ENCODE results near the gene TUBA4A. TPM values are rescaled to one million over a fixed set of nuclear protein-coding genes. Genes with fewer than 3 reads are reported as not detected.
"Not testable (repeated sequence)": the region's sequence is repeated elsewhere in the genome, so short reads cannot be mapped to it uniquely, and the experiment has no call there.

TUBA4A gene
- polyA plus RNA-seq, 3 donors = 27.7 to 111 (median 37.9) TPM

GRCh38 chr2:219207134-219207883, 46.4 kb downstream of the TUBA4A start:
- DNase-seq (ENCODE audit: extremely low read depth in 1 of 11, low read depth in 9 of 11, low spot score in 4 of 11) = no peak

DNA sequence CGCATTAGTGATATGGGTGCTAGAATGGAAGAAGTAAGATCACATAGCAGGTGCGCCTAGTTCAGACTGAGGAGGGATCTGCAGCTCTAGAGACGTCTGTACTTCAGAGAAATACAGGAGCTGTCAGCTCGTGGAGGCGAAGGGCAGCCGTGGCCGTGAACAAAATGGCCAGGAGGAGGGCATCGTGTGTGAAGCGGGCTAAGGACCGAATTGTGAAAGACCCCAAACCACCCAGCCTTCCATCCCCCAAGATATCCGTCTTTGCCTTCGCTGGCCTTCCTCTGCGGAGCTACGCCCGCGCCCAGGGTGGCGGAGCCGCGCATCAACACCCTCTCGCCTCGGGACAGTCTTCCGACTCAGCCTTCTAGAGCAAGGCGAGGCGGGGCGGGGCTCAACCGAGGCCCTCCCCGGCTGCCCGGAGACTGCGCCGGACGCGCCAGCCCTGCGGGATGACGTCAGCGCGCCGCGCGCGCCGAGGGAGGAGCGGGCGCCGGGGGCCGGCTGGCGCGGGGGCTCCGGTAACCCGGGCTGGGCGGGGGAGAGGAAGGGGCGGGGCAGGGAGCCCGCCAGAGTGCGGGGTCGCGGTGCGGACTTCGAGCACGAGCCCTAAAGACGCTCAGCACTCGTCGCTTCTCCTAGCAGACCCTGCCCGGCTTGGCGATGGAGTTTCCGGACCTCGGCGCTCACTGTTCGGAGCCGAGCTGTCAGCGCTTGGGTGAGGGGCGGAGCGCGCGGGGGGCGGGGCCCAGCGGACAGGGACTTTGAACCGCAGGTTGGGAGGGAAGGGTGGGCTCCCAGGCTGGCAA, 47.2 kb downstream of the TUBA4A start, which contains the start of gene ZFAND2B:
Gene ZFAND2B, plus strand, starts transcription at position 455 of the 806 bp plus-strand sequence. Its CDS starts 206 bp downstream, at position 661.
- DNase-seq (ENCODE audit: extremely low read depth in 1 of 11, low read depth in 9 of 11, low spot score in 4 of 11) = peak; percentile 86 to 95 (median 93)

DNA sequence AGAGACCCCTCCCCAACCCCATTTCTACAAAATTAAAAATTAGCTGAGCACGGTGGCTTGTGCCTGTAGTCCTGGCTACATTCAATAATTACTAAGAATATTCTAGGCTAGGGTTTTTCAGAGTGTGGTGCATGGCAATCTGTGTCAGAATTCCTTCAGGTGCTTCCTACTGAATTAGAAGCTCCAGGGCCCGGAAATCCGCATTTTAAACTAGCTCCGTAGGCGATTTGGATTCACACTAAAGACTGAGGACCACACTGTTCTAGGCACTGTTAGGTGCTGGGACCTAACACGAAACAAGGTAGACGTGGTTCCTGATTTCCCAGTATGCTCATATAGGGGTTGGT, 47.8 kb downstream of the TUBA4A start:
- no peak for DNase-seq (ENCODE audit: extremely low read depth in 1 of 11, low read depth in 9 of 11, low spot score in 4 of 11)

DNA sequence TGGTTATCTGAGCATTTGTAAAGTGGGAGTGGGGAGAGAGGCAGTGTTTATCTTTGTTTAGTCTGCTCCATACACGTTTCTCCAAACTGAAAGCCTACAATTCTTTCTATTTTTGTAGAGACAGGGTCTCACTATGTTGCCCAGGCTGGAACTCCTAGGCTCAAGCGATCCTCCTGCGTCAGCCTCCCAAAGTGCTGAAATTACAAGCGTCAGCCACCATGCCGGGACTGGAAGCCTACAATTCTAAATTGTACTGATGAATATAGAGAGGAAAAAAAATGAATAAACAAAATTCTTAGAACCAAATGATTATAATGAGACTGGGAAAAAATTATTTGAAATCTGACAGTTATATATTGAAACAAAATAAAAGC, 48.6 kb downstream of the TUBA4A start:
- DNase-seq (ENCODE audit: extremely low read depth in 1 of 11, low read depth in 9 of 11, low spot score in 4 of 11) = no peak

DNA sequence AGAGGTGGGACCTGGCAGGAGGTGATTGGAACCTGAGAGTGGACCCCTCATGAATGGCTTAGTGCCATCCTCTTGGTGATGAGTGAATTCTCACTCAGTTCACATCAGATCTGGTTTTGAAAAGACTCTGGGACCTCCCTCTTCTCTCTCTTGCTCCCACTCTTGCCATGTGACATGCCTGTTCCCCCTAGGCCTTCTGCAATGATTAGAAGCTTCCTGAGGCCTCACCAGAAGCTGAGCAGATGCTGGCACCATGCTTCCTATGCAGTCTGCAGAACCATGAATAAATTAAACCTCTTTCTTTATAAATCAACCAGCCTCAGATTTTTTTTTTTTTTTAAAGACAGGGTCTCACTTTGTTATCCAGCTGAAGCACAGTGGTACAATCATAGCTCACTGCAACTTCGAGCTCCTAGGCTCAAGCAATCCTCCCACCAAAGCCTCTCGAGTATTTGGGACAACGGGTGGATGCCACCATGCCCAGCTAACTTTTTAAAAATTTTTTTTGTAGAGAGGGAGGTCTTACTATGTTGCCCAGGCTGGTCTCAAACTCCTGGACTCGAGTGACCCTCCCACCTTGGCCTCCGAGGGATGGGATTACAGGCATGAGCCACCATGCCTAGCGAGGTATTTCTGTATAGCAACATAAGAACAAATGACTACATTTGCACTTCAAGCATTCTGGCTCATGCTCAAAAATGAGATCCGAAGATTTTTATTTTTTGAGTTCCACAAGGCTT, 49.1 kb downstream of the TUBA4A start:
- no peak for DNase-seq (ENCODE audit: extremely low read depth in 1 of 11, low read depth in 9 of 11, low spot score in 4 of 11)

GRCh38 chr2:219201331-219201730, 52.4 kb downstream of the TUBA4A start:
- not testable (repeated sequence) for DNase-seq (ENCODE audit: extremely low read depth in 1 of 11, low read depth in 9 of 11, low spot score in 4 of 11)

DNA sequence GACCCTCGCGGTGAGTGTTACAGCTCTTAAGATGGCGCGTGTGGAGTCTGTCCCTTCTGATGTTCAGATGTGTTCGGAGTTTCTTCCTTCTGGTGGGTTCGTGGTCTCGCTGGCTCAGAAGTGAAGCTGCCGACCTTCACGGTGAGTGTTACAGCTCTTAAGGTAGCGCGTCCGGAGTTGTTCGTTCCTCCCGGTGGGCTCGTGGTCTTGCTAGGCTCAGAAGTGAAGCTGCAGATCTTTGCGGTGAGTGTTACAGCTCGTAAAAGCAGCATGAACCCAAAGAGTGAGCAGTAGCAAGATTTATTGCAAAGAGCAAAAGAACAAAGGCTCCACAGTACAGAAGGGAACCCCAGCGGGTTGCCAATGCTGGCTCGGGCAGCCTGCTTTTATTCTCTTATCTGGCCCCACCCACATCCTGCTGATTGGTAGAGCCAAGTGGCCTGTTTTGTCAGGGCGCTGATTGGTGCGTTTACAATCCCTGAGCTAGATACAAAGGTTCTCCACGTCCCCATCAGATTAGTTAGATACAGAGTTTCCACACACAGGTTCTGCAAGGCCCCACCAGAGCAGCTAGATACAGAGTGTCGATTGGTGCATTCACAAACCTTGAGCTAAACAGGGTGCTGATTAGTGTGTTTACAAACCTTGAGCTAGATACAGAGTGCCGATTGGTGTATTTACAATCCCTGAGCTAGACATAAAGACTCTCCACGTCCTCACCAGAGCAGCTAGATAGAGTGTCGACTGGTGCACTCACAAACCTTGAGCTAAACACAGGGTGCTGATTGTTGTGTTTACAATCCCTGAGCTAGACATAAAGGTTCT, 53.0 kb downstream of the TUBA4A start:
- not testable (repeated sequence) for DNase-seq (ENCODE audit: extremely low read depth in 1 of 11, low read depth in 9 of 11, low spot score in 4 of 11)

Other genes starting within 250 kb of the TUBA4A start
- gene CFAP65, start 212.4 kb downstream of the TUBA4A start, polyA plus RNA-seq (ENCODE audit: insufficient read length in 3 of 3) = under 1 TPM; 0.11 to 0.37 (median 0.36) TPM
- gene IHH, start 193.0 kb downstream of the TUBA4A start, polyA plus RNA-seq (ENCODE audit: insufficient read length in 3 of 3) = 1 to 10 TPM; 1.3 to 2.8 (median 2.0) TPM
- 10 to 100 TPM; 16.7 to 21.4 (median 17.0) TPM for gene NHEJ1, start 93.1 kb downstream of the TUBA4A start, polyA plus RNA-seq (ENCODE audit: insufficient read length in 3 of 3)
- gene SLC23A3, start 83.9 kb downstream of the TUBA4A start, polyA plus RNA-seq (ENCODE audit: insufficient read length in 3 of 3) = 10 to 100 TPM; 17.6 to 35.0 (median 22.7) TPM
- 10 to 100 TPM; 61.4 to 71.9 (median 68.9) TPM for gene CNPPD1, start 77.0 kb downstream of the TUBA4A start, polyA plus RNA-seq (ENCODE audit: insufficient read length in 3 of 3)
- 100 to 1,000 TPM; 111 to 116 (median 116) TPM for gene RETREG2, start 75.6 kb downstream of the TUBA4A start, polyA plus RNA-seq (ENCODE audit: insufficient read length in 3 of 3)
- gene ZFAND2B, start 47.1 kb downstream of the TUBA4A start, polyA plus RNA-seq (ENCODE audit: insufficient read length in 3 of 3) = 10 to 100 TPM; 36.1 to 50.4 (median 43.0) TPM
- 10 to 100 TPM; 42.1 to 50.2 (median 44.7) TPM for gene ABCB6, start 35.0 kb downstream of the TUBA4A start, polyA plus RNA-seq (ENCODE audit: insufficient read length in 3 of 3)
- 10 to 100 TPM; 43.7 to 48.2 (median 48.0) TPM for gene ATG9A, start 24.3 kb downstream of the TUBA4A start, polyA plus RNA-seq (ENCODE audit: insufficient read length in 3 of 3)
- 10 to 100 TPM; 51.6 to 94.0 (median 62.8) TPM for gene ANKZF1, start 24.1 kb downstream of the TUBA4A start, polyA plus RNA-seq (ENCODE audit: insufficient read length in 3 of 3)
- gene GLB1L, start 8.5 kb downstream of the TUBA4A start, polyA plus RNA-seq (ENCODE audit: insufficient read length in 3 of 3) = 10 to 100 TPM; 24.1 to 27.6 (median 24.4) TPM
- gene STK16, start 8.4 kb downstream of the TUBA4A start, polyA plus RNA-seq (ENCODE audit: insufficient read length in 3 of 3) = 10 to 100 TPM; 37.3 to 38.3 (median 38.1) TPM
- 1 to 10 TPM in 1 of 3 donors, under 1 TPM in 2; 0.79 to 1.0 (median 0.93) TPM for gene TUBA4B, start 675 bp downstream of the TUBA4A start, polyA plus RNA-seq (ENCODE audit: insufficient read length in 3 of 3)
- gene DNAJB2, start 25.4 kb upstream of the TUBA4A start, polyA plus RNA-seq (ENCODE audit: insufficient read length in 3 of 3) = 10 to 100 TPM; 64.9 to 83.6 (median 72.3) TPM
- under 1 TPM in 2 of 3 donors, not detected in 1; 0.16 to 0.65 TPM for gene PTPRN, start 55.5 kb upstream of the TUBA4A start, polyA plus RNA-seq (ENCODE audit: insufficient read length in 3 of 3)
- not detected for gene RESP18, start 78.8 kb upstream of the TUBA4A start, polyA plus RNA-seq (ENCODE audit: insufficient read length in 3 of 3)
- 10 to 100 TPM; 53.6 to 73.9 (median 65.7) TPM for gene DNPEP, start 134.0 kb upstream of the TUBA4A start, polyA plus RNA-seq (ENCODE audit: insufficient read length in 3 of 3)
- 1 to 10 TPM; 6.1 to 7.0 (median 6.5) TPM for gene DES, start 164.5 kb upstream of the TUBA4A start, polyA plus RNA-seq (ENCODE audit: insufficient read length in 3 of 3)
- 10 to 100 TPM in 2 of 3 donors, 1 to 10 TPM in 1; 9.2 to 16.8 (median 12.7) TPM for gene SPEG, start 180.9 kb upstream of the TUBA4A start, polyA plus RNA-seq (ENCODE audit: insufficient read length in 3 of 3)
- gene GMPPA, start 245.0 kb upstream of the TUBA4A start, polyA plus RNA-seq (ENCODE audit: insufficient read length in 3 of 3) = 10 to 100 TPM; 33.5 to 36.8 (median 34.1) TPM